ENCODE measurements around the gene RPS6KA2.
A peak's percentile ranks its signal among the peaks of the same experiment; 100 is the strongest.

Gene RPS6KA2

DNA sequence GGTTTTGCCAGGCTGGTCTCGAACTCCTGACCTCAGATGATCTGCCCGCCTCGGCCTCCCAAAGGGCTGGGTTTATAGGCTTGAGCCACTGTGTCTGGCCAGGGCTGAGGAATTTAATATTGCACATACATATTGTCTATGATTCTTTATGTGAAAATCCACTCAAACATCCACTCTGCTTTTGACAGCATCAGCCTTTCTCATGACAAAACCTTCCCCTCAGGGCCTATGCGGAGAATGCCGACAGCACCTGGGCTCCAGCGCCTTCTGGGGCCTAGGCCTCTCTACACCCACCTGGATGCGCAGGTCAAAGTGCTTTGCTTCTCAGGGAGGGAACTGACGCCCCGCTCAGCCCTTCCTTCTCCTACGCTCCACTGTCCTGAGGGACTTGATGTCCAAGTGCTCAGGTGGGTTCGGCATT is 46.0 kb downstream of the RPS6KA2 start:
- no peak overlapping the region for H3K4me3 ChIP-seq (ENCODE audit: low read length)
- DNase-seq (ENCODE audit: low read depth): no peak
- no peak for TF ChIP-seq CTCF (conservative IDR thresholded peaks at IDR 0.05; ENCODE audit: low read length)

- no peak for TF ChIP-seq CTCF (conservative IDR thresholded peaks at IDR 0.05; ENCODE audit: low read length)
- no peak overlapping the region for H3K4me3 ChIP-seq (ENCODE audit: low read length)
- peak; percentile 63 for DNase-seq (ENCODE audit: low read depth)
Observed at GRCh38 chr6:166580076-166581050, 46.7 kb downstream of the RPS6KA2 start.

DNA sequence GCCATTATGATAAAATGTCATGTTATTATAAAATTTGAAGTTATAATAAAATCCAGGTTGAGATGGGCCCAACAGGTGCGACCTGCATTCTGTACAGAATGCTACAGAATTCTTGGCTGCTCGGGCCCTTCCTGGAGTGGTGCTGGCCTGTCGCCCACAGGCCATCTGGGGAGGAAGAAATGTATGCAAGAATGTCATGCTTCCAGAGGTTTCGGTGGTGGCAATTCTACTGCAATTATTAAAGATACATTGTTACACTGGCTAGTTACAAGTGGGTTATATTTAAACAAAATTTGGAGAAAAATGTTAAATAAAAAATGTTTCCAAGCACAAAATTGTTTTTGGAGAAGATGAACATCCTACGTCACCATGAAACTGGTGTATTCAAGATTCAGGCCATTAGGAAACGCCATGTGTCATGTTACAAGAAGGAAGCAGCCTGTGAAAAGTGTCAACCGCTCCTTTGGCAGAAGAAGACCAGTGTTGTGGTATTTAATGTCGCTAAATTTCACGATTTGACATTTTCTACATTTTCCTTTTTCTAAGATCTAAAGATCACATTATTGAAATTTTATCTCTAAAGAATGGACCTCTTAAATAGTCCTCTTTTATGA is 47.7 kb downstream of the RPS6KA2 start:
- TF ChIP-seq CTCF (conservative IDR thresholded peaks at IDR 0.05; ENCODE audit: low read length): no peak
- no peak for DNase-seq (ENCODE audit: low read depth)
- H3K4me3 ChIP-seq (ENCODE audit: low read length): no peak overlapping the region

DNA sequence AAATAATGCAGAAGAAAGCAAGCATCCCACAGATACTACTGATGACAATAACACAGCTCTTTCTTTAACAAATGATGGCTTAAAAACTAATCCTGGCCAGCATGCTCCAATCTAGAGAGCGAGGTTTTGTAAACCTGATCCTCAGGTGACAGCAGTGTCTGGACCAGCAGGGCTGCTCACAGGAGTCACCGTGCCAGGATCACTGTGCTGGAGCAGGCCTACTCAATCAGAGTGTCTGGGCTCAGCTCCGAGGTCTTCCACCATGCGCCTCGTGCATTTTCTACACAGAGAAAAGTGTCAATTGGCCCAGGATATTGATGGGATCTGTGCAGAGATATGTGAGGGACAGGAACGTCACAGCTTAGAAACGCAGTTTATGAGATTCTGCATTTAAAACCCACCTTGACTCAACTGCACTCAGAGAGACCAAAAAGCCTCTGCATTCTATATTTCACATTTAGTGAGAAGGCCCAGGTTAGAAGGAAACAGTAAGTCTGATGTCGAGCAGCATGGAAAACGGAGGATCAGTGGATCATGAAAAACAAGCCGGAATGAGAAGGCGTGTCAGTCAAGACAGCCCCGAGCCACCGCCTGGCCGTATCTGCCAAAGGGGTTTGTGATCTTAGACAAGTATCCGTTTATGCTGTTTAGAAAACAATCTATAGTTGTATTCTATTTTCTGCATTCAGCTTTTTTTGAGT is 48.4 kb downstream of the RPS6KA2 start:
- DNase-seq (ENCODE audit: low read depth): no peak
- no peak overlapping the region for H3K4me3 ChIP-seq (ENCODE audit: low read length)
- TF ChIP-seq CTCF (conservative IDR thresholded peaks at IDR 0.05; ENCODE audit: low read length): no peak

DNA sequence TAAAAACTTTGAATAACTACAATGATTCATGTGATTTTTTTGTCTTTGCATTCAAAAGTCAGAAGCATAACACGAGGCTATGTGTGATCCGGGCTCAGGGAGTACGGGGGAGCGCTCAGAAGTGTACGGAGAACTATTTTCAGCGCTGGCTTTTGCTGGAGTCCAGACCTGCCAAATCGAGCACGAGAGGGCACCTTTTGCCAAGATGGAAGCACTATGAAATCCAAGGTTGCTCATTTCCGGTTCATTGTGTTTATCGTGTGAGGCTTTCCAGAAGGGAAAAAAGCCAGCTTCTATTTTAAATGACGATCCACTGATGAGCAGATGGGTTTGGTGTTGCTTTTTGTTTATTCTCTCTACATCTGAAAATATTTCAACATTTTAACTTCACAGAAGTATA is 51.8 kb downstream of the RPS6KA2 start:
- peak; percentile 72 for DNase-seq (ENCODE audit: low read depth)

More for the DNA sequence above, 51.8 kb downstream of the RPS6KA2 start:
- no peak overlapping the region for H3K4me3 ChIP-seq (ENCODE audit: low read length)
- no peak for TF ChIP-seq CTCF (conservative IDR thresholded peaks at IDR 0.05; ENCODE audit: low read length)

All from AG10803 (cell line).